ENCODE results near the gene UBAP1. TPM values are rescaled to one million over a fixed set of nuclear protein-coding genes. Genes with fewer than 3 reads are reported as not detected.

Gene UBAP1
- total and polyA plus RNA-seq, 2 donors (not counting 1 experiment from before 2014, with no cell fraction given), result 20.4 to 27.0 TPM

DNA sequence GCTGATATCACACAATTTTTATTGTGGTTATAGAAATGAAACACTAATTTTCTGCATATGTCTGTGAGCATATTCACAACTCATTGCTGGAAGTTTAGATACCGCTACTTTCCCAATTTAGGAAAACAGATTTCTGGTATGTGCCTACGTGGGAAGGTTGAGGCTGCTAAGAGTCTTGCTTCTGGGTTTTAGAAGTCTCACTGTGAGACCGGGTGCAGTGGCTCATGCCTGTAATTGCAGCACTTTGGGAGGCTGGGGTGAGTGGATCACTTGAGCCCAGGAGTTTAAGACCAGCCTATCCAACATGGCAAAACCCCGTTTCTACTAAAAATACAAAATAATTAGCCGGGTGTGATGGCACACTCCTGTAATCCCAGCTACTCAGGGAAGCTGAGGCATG lies 39.6 kb downstream of the UBAP1 start:
- DNase-seq, result no peak
- peaks cover 70% of the 10 kb centered on the region for H3K79me2 ChIP-seq (ENCODE audit: control insufficient read depth, insufficient read depth, low read length)
- H3K4me3 ChIP-seq (ENCODE audit: control extremely low read depth in 1 of 5, extremely low read depth in 1 of 5, insufficient read depth in 1 of 5, low read depth in 2 of 5, low read length in 4 of 5), result no peak overlapping the region
- H3K9me3 ChIP-seq (ENCODE audit: control extremely low read depth in 1 of 3, control insufficient read depth in 2 of 3, insufficient read depth in 1 of 3, low read length in 2 of 3), result no peaks in the 10 kb centered on the region
- H3K9ac ChIP-seq (ENCODE audit: low read length), result no peak overlapping the region
- H3K4me1 ChIP-seq (ENCODE audit: control insufficient read depth in 2 of 2, insufficient read depth in 2 of 2, low read length in 2 of 2), result peaks cover 2% of the 10 kb centered on the region in 2 donors
- H3K27me3 ChIP-seq (replicated peaks in 1 of 4; ENCODE audit: control extremely low read depth in 1 of 4, control insufficient read depth in 3 of 4, insufficient read depth in 4 of 4, low read length in 3 of 4), result no peaks in the 10 kb centered on the region
- no peak overlapping the region for H3K4me2 ChIP-seq (replicated peaks; ENCODE audit: low read depth, low read length, poor library complexity, severe bottlenecking)
- no peak for TF ChIP-seq EZH2 (IDR thresholded peaks at IDR 0.05; ENCODE audit: borderline replicate concordance, insufficient read depth, low read depth, low read length, poor library complexity, severe bottlenecking)
- TF ChIP-seq, protein P1, sequence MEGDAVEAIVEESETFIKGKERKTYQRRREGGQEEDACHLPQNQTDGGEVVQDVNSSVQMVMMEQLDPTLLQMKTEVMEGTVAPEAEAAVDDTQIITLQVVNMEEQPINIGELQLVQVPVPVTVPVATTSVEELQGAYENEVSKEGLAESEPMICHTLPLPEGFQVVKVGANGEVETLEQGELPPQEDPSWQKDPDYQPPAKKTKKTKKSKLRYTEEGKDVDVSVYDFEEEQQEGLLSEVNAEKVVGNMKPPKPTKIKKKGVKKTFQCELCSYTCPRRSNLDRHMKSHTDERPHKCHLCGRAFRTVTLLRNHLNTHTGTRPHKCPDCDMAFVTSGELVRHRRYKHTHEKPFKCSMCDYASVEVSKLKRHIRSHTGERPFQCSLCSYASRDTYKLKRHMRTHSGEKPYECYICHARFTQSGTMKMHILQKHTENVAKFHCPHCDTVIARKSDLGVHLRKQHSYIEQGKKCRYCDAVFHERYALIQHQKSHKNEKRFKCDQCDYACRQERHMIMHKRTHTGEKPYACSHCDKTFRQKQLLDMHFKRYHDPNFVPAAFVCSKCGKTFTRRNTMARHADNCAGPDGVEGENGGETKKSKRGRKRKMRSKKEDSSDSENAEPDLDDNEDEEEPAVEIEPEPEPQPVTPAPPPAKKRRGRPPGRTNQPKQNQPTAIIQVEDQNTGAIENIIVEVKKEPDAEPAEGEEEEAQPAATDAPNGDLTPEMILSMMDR (IDR thresholded peaks at IDR 0.05), result no peak
- WGBS (ENCODE audit: insufficient coverage), result 83% methylated on average over 1 of the region's 5 CpGs
- H3K36me3 ChIP-seq (replicated peaks in 1 of 2; ENCODE audit: control extremely low read depth in 1 of 2, control insufficient read depth in 1 of 2, extremely low read depth in 1 of 2, insufficient read depth in 2 of 2, low read length in 1 of 2), result peaks cover 0 to 2% of the 10 kb centered on the region in 2 experiments
- ChIA-PET CTCF (interaction anchor here (0.7 kb wide), 1 partner anchor 149 kb away, joined by 4 read pairs; no protein-coding TSS in a partner anchor), POLR2A (no interaction called here)
- Mint-ChIP-seq H3K27ac (no peak overlapping the region), H3K4me3 (no peak overlapping the region), H3K4me1 (peaks cover 14% of the 10 kb centered on the region), H3K9me3 (ENCODE audit: insufficient read depth) (no peaks in the 10 kb centered on the region), H3K27me3 (no peaks in the 10 kb centered on the region)
- no peak overlapping the region for H2AFZ ChIP-seq (ENCODE audit: insufficient read depth, low read depth, low read length, poor library complexity, severe bottlenecking)
- intact Hi-C loops (cut with micrococcal nuclease), result no loop called here
- no peak for ATAC-seq (ENCODE audit: low read depth)
- H3K27ac ChIP-seq (ENCODE audit: low read length in 2 of 2), result no peak overlapping the region
- H4K20me1 ChIP-seq (ENCODE audit: control insufficient read depth, insufficient read depth, low read length, poor library complexity, severe bottlenecking), result peaks cover 47% of the 10 kb centered on the region

DNA sequence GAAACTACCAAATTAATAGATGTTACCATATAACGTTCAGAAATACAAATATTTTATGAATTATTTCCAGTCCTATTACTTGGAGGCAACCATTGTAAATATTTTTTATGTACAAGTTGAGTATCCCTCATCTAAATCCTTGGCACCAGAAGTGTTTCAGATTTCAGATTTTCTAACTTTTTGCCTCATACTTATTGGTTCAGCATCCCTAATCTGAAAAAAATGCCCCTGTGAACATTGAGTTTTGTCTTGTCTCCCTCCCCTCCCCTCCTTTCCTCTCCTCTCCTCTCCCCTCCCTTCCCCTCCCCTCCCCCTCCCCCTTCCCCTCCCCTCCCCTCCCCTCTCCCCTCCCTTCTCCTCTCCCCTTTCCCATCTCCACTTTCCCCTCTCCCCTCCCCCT lies 40.6 kb downstream of the UBAP1 start:
- Histone ChIP-seq H3K36me3 (replicated peaks in 1 of 2; ENCODE audit: control extremely low read depth in 1 of 2, control insufficient read depth in 1 of 2, extremely low read depth in 1 of 2, insufficient read depth in 2 of 2, low read length in 1 of 2) (peaks cover 0 to 8% of the 10 kb centered on the region in 2 experiments), H3K79me2 (ENCODE audit: control insufficient read depth, insufficient read depth, low read length) (peaks cover 71% of the 10 kb centered on the region), H2AFZ (ENCODE audit: insufficient read depth, low read depth, low read length, poor library complexity, severe bottlenecking) (no peak overlapping the region), H3K9me3 (ENCODE audit: control extremely low read depth in 1 of 3, control insufficient read depth in 2 of 3, insufficient read depth in 1 of 3, low read length in 2 of 3) (no peaks in the 10 kb centered on the region), H3K9ac (ENCODE audit: low read length) (no peak overlapping the region), H4K20me1 (ENCODE audit: control insufficient read depth, insufficient read depth, low read length, poor library complexity, severe bottlenecking) (peaks cover 53% of the 10 kb centered on the region), H3K4me3 (ENCODE audit: control extremely low read depth in 1 of 5, extremely low read depth in 1 of 5, insufficient read depth in 1 of 5, low read depth in 2 of 5, low read length in 4 of 5) (no peak overlapping the region), H3K4me2 (replicated peaks; ENCODE audit: low read depth, low read length, poor library complexity, severe bottlenecking) (no peak overlapping the region), H3K27ac (ENCODE audit: low read length in 2 of 2) (no peak overlapping the region), H3K4me1 (ENCODE audit: control insufficient read depth in 2 of 2, insufficient read depth in 2 of 2, low read length in 2 of 2) (no peaks in the 10 kb centered on the region), H3K27me3 (replicated peaks in 1 of 4; ENCODE audit: control extremely low read depth in 1 of 4, control insufficient read depth in 3 of 4, insufficient read depth in 4 of 4, low read length in 3 of 4) (no peaks in the 10 kb centered on the region)
- DNase-seq, result no peak
- CTCF ChIA-PET, result no interaction called here
- no peaks in the 10 kb centered on the region for H3K9me3 Mint-ChIP-seq (ENCODE audit: insufficient read depth)
- H3K4me1 Mint-ChIP-seq, result peaks cover 4% of the 10 kb centered on the region
- WGBS (ENCODE audit: insufficient coverage), result no CpG with 5 or more reads among the region's 1 CpG
- ATAC-seq (ENCODE audit: low read depth), result no peak
- no peaks in the 10 kb centered on the region for H3K27me3 Mint-ChIP-seq
- TF ChIP-seq, protein P1 (IDR thresholded peaks at IDR 0.05), result no peak
- no peak for TF ChIP-seq EZH2 (IDR thresholded peaks at IDR 0.05; ENCODE audit: borderline replicate concordance, insufficient read depth, low read depth, low read length, poor library complexity, severe bottlenecking)
- intact Hi-C loops (cut with micrococcal nuclease), result no loop called here
- H3K4me3 Mint-ChIP-seq, result no peak overlapping the region
- POLR2A ChIA-PET, result no interaction called here
- no peak overlapping the region for H3K27ac Mint-ChIP-seq

Data from B cell (primary cell).